Activated CD4-positive, alpha-beta T cell treated with anti-CD3 and anti-CD28 coated beads for 1 hour (primary cell): ENCODE data around the gene RNMT.
A peak's percentile ranks its signal among the peaks of the same experiment; 100 is the strongest.
"Not testable (repeated sequence)": the region's sequence is repeated elsewhere in the genome, so short reads cannot be mapped to it uniquely, and the experiment has no call there.

ENCODE experiments used
- DNase-seq: peaks from one replicate; pipeline ENCODE4 v3.0.0-alpha.2; 2020

The RNMT gene

DNA sequence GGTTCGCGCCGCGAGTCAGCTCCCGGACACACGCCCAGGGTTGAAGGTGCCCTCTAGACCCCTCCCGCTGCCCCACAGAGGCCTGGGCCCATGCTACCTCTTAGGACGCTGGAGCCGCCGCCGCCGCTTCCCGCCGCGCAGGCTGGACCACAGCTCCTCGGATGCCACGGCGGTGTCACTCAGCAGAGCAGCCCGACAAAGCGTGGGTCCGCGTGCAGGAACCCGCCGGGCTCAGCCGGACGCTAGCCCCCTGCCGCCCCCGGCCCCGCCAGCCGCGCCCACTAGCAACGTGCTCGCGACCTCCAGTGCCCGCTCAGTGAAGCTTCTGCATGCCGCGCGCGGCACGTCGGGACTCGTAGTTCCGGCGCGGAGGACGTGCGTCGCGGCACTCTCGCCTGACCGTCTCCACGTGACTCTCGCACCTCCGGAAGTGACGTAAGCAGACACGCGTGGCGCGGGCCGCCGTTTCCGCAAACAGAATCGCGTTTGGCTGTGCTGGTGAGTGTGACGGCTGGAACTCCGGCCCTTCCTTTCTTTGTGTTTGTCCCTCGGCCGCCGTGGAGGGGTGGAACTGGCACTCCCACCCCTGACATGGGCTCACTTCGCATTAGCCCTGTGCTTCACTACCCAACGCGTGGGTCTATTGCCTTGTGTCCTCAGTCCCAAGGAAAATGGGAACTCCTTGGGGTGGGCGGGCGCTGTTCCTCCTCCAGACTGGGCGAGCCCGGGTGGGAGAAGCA is at the start of gene RNMT, which contains the start of gene FAM210A:
RNMT (plus strand) TSS at position 442 of the 740 bp plus-strand sequence. CDS start 4,845 bp downstream, outside the sequence.
FAM210A (minus strand) TSS at position 327 of the 740 bp plus-strand sequence. CDS start 44,481 bp downstream, outside the sequence.
- peak; percentile 91 for DNase-seq

DNA sequence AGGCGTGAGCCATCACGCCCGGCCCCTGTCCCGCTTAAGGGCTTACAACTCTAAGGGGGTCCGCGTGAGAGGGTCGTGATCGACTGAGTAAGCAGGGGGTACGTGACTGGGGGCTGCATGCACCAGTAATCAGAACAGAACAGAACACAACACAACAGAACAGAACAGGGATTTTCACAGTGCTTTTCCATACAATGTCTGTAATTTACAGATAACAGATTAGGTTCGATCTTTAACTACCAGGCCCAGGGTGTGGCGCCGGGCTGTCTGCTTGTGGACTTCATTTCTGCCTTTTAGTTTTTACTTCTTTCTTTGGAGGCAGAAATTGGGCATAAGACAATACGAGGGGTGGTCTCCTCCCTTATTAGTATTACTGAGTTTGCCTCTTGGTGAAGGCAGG is 49.1 kb upstream of the RNMT start:
- DNase-seq = not testable (repeated sequence)

DNA sequence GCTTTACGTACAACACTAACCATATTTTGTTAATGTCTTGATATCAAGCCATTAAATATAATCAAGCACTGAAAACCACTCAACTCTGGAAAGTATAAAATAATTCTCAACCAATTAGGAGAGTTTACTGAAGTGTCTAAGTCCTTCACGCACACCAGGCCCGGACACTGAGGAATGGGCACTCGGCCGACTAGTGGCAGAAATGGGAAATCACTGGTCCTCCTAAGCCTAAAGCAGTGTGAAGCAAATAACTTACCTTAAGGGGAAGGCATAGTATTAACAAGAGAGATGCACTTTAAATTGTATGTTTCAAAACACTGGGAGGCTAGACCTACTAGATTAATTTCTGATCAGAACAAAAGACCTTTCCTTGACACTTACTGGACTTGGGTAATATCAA is 45.9 kb upstream of the RNMT start:
- no peak for DNase-seq

DNA sequence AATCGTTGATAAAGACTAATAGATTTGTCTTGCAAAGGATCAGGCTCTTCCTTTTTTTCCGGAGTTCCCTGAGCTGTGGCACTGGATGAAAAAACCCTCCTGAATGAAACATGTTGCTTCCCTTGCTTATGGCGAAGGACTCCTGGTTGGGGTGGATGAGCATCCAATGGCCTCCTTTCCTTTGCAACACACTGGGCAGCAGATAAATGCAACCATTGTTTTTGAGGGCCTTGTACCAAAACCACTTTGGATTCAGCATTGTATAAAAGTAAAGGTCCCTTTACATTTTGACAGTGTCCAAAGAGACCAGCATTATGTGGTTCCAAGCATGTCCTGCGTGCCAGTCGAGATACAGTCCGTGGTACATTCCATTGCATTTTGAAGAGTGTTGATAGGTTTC is 44.8 kb upstream of the RNMT start:
- no peak for DNase-seq

DNA sequence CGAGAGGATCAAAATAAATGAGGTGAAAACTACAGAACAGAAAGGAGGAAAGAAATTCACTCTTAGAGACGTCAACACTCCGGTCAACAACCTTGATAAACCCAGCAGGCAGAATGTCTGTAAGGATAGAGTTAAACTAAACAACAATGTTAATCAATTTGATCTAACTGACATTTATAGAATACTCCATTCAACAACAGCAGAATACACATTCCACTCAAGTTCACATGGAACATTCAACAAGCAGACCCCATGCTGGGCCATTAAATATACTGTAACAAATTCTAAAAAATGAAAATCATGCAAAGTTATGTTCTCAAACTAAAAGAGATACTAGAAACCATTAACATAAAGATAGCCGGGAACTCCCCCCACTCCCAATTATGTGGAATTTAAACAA is 41.9 kb upstream of the RNMT start:
- DNase-seq = no peak

DNA sequence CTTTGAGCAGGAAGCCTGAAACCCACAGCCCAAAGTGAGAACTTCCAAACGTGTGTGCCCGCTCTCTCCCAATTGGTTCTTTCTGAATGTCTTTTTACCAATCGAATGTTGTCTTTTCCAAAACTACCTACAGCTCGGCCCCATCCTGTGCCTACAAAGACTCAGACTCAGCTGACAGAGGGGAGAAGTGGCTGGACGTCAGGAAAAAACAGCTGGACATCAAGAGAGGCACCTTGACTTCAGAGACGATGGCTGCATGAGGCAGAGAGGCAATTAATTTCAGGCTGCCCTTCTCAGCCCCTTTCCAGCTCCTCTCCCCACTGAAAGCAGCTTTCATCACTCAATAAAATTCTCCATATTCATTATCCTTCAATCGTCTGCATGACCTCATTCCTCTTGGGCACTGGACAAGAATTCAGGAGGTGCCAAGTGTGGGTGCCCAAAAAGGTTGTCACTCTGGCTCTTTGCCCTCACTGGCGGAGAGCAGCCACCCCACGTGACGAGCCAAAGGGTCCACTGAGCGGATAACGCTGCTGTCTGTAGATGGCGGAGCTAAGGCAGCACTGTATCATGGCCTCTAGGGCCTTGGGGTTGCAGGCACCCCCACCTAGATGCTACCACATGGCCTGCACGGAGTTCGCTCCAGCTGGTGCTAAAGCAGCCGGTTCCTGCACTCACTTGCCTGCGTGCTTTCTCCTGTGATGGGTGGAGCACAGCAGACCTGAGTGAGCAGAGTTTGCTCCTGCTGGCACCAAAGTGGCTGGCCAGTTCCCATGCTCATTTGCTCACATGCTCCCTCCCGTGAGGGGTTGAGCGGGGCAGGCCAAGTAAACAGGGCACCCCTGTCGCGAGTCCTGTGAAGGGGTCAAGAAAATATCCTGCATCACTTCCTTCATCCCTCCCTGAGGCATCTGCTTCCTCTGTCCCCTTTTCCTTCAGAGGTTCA is 38.0 kb upstream of the RNMT start:
- no peak for DNase-seq

DNA sequence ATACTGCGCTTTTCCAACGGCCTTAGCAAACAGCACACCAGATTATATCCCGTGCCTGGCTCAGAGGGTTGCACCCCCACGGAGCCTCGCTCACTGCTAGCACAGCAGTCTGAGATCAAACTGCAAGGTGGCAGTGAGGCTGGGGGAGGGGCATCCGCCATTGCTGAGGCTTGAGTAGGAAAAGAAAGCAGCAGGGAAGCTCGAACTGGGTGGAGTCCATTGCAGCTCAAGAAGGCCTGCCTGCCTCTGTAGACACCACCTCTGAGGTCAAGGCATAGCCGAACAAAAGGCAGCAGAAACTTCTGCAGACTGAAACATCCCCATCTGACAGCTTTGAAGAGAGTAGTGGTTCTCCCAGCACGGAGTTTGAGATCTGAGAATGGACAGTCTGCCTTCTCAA is 36.4 kb upstream of the RNMT start:
- DNase-seq = not testable (repeated sequence)

DNA sequence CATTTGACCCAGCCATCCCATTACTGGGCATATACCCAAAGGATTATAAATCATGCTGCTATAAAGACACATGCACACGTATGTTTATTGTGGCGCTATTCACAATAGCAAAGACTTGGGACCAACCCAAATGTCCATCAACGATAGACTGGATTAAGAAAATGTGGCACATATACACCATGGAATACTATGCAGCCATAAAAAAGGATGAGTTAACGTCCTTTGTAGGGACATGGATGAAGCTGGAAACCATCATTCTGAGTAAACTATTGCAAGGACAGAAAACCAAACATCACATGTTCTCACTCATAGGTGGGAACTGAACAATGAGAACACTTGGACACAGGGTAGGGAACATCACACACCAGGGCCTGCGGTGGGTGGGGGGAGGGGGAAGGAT is 31.1 kb upstream of the RNMT start:
- DNase-seq = not testable (repeated sequence)

DNA sequence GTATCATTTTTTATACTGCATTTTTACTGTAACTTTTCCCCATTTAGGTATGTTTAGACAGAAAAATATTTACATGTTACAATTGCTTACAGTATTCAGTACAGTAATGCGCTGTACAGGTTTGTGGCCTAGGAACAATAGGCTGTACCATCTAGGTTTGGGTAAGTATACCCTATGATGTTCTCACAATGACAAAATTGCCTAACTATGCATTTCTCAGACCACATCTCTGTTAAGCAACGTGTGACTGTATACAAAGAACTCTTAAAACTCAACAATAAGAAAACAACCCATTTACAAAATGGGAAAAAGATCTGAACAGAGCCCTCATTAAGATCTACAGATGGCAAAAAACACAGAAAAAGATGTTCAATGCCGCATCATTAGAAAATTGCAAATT is 29.5 kb upstream of the RNMT start:
- DNase-seq = no peak

DNA sequence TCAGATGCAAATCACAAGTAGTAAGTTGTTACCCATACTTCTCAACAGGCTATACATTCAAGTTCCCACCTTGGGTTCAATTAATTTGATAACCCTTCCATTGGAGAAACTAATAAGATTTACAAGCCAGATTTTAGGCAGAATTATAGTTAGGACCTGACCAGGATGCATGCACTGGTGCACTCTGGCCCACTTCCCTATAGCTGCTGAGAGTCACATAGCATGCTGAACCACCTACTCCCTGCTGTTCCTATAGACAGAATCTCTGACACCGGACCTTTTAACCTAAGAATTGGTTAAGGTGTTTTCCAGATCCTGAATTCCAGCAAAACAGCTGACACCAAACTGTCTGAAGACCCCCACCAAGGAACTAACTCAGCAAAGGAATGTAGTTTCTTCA is 26.3 kb upstream of the RNMT start:
- DNase-seq = no peak

DNA sequence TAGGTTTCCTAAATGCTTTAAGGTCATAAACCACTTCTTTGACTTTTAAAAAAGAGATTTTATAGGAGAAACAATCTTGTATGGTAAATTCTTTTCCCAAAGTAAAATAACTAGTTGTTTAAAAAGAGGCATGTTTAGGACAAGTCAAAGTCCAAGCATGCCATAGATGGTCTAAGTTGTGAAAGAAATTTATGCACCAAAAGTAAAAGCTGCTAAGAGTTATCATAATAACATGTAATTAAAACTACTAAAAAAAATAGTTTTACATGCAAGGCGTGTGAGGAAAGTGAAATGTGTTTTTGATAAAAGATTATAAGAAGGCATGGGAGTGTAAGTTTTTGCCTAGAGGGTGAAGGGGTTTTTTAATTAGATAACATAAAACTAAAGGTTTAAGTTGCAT is 22.6 kb upstream of the RNMT start:
- DNase-seq = no peak

DNA sequence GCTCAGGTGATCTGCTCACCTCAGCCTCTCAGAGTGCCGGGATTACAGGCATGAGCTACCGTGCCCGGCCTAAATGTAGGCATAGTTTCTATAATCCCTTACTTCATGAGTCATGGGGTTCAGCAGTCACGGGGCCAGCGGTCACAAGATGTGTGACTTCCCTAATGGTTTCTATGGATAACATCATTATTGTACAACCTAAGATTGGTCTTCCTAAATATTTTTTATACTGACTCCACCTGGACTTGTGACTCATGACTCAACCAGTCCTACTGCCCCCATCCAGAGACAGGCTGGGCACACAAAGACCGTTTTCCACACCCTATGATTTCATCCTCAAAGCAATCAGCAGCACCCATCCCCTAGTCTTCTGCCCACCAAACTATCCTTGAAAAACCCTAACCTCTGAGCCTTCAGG is 16.1 kb upstream of the RNMT start:
- DNase-seq = no peak

DNA sequence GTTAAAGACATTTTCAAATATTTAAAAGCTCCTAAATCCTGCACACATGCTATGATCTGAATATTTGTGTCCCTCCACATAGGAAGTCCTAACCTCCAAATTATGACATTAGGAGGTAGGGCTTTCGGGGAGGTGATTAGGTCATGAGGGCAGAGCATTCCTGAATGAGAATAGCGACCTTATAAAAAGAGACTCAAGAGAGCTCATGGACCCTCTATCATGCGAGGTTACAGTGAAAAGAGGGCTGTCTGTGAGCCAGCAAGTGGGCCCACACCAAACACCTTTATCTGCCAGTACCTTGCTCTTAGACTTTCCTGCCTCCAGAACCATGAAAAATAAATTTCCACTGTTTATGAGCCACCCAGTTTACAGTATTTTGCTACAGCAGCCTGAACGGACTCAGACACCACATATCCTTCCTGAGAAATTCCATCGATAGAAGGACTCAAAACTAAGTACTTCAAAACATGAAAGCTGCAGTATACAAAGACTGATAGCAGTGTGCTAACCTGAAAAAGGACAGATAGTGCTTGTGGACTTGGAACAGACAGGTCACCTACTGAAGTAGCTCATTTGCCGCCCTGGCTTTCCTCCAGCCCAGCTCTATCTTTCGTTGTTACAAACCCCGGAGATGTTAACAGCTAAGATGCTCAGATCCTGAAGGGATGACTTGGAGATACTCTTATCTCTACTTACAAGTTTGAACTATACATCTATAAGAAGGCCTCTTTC is 13.9 kb upstream of the RNMT start:
- no peak for DNase-seq

DNA sequence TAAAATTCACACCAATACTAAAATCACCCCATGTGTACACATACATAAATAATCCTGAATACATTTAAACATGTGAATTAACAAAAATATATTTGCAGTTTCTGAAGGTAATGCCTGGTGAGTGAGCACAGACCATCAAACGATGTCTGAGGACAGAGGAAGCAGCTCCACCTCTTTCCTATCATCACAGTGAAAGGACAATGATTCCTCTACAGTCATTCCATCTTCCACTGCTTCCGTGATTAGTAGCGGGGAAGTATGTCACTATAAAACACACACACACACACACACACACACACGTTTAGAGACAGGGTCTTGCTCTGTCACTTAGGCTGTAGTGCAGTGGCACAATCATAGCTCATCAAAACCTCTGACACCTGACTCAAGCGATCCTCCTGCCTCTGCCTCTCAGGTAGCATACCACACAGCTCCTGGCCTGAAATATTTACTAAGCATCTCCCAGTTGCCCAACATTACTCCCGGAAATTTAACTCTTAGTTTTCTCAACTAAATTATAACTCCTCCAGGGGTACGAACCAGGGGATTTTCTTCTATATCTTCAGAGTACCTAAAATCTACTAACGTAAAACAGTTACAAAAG is 12.9 kb upstream of the RNMT start:
- DNase-seq = no peak

DNA sequence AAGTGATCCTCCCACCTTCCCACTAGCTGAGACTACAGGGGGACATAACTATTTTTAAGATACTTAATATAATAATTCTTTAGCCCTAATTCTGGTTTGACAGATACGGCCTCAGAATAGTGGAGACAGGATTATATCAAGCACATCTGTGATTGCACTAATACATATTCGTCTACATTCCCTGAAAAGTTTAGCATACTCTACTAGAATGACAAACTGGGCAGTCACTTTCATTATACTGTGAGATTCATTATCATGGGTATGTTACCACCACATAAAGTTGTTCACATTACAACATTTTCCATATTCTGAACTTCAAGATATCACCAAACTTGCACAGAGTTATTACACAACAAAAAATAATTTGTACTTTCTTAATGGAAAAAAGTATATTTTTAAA is 11.1 kb upstream of the RNMT start:
- DNase-seq = no peak

DNA sequence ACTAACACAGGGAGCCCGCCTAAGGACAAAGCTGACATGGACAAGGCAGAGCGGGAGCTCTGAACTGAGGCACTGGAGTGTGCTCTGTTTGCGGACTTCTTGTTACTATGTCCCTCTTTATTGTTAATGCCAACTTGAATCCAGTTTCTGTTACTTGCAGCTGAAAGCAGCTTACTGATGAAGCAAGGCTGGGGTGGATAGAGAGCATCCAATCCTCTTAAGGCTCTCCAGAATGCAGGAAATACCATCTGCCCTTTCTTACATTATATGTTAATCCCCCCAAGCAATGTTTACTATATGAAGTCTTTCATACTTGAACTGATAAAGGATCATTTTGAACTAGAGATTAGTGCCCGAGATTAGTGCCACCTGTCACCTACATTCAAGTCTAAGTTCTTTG is 9.6 kb upstream of the RNMT start:
- no peak for DNase-seq

DNA sequence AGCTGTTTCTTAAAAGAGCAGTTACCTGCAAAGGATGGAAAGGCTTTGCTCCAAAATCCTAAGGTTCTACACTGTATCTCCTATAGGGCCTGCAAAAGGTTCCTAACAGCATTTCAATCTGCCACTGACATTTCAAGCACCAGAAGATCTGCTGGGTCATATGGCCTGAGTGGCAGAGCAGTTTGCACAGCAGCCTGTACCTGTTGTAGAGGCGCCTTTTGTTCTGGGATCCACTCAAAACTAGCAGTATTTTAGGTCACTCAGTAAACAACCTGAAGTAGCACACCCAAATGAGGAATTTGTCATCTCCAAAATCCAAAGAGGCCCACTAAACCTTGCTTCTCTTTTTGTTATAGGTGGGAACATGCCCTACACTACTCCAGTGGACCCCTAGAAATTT is 6.3 kb upstream of the RNMT start:
- no peak for DNase-seq

DNA sequence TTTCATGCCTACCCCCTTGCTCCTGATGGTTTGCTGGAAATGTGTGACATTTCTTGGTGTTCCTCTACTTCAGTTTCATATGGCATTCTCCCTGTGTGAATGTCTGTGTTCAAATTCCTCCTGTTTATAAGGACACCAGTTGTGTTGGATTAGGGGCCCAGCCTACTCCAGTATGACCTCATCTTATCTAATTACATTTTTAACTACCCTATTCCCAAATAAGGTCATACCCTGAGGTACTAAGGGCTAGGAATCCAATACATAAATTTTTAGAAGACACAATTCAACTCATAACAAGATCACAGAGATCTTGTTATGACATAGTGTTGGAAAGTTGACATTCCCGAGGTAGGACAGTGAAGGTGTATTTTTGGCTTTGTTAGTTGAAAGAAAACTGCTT is 5.6 kb upstream of the RNMT start:
- DNase-seq = no peak

DNA sequence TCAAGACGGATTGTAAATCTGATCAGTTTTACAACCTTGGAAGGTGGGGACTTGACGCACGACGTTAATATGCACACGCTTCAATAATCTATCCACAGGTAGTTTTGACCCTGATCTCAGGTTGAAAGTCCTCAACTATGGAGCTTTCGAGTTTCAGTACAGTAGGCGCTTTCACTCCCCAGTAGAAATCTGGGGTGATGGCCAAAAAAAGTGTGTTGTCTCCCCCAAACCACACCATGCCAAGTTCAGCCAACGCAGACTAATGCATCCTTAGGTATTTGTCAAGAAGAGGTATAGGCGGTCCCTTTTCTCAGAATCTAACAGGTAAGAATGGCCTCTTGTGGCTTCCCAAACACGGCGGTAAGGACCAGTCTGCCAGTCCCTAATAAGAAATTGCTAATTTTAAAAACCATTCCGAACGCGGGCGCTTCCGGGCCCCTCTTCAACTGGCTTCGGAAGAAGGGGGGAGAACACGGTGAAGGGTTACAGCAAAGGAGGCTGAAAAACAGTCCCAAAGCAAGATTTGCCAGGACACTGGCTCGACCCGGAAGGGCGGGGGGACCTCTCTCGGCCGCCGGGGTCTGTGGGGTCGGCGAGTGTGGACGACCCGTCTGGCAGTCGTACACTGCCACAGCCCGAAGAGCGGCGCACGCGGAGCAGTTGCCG is 774 bp upstream of the RNMT start:
- DNase-seq = no peak

DNA sequence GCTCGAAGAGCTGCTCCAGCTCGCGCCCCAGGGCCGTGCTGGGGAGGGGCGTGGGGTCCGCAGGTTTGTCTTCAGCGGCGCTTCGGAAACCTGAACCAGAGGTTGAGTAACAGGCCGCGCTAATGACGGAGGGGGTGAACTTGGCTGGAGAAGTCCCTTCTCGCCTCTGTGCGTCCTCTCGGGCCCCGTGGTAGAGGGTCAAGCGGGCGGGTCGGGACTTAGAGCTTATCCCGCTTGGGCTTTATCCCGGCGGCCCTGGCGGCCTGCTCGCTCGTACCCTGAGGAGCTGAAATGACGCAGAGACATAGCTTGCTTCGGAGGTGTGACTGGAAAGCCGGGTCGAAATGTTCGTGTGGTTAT is 479 bp downstream of the RNMT start:
- DNase-seq = peak; percentile 11

DNA sequence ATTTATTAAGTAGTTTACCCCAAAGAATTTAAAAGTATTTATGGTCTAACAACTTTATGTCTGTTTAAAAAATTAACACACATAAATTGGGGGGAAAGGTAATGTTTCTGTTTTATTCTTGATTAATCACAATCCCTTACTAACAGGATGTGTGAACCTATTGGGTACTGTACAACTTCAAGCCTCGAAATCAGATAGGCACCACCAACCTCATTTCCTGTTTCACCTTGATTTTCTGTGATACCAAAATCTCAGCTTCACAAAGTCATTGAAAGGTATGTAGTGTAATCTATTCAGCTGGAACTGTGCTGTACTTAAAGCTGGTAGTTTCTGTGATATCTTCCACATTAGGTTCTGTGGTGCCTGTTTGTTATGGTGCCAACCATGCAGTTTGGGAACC is 4.0 kb downstream of the RNMT start:
- no peak for DNase-seq

DNA sequence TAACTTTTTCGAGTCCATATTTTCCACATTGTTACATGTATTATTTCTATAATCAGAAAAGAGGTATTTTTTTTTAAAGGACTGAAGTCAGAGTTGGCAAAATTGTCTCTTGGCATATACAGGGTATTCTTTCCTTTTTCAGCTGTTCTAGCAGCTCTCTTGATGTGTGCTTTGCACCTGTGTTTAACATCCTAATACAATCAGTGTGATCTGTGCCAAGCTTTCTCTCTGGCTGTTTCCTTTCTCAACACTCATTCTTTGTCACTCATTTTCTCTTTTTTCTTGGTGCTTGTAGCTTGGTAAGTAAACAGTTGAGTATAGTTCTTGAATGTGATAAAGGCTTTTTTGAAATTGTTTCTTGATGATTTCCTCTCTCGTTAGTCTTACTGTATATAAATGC is 9.2 kb downstream of the RNMT start:
- DNase-seq = no peak
